ENCODE data around the gene EPAS1.

- no peak for TF ChIP-seq POLR2A (IDR thresholded peaks at IDR 0.05)
- TF ChIP-seq CTCF (IDR thresholded peaks at IDR 0.05), result no peak
Observed at GRCh38 chr2:46342566-46343315, 45.5 kb downstream of the EPAS1 start.

Measured in testis (tissue), 2 donors.